ENCODE data around the gene LRRC25. TPM values are rescaled to one million over a fixed set of nuclear protein-coding genes. Genes with fewer than 3 reads are reported as not detected.
A peak's percentile ranks its signal among the peaks of the same experiment; 100 is the strongest.

LRRC25 gene
- total RNA-seq, 1 experiment from 2014 or later: not detected

GRCh38 chr19:18425515-18426415 lies 28.3 kb upstream of the LRRC25 start:
- no peak for DNase-seq (ENCODE audit: low read depth)

- DNase-seq (ENCODE audit: low read depth): no peak
Measured at GRCh38 chr19:18424890-18425514, 27.6 kb upstream of the LRRC25 start.

GRCh38 chr19:18424122-18424889 lies 26.9 kb upstream of the LRRC25 start:
- no peak for DNase-seq (ENCODE audit: low read depth)

- DNase-seq (ENCODE audit: low read depth): no peak
Measured at GRCh38 chr19:18423258-18424020, 26.0 kb upstream of the LRRC25 start.

DNA sequence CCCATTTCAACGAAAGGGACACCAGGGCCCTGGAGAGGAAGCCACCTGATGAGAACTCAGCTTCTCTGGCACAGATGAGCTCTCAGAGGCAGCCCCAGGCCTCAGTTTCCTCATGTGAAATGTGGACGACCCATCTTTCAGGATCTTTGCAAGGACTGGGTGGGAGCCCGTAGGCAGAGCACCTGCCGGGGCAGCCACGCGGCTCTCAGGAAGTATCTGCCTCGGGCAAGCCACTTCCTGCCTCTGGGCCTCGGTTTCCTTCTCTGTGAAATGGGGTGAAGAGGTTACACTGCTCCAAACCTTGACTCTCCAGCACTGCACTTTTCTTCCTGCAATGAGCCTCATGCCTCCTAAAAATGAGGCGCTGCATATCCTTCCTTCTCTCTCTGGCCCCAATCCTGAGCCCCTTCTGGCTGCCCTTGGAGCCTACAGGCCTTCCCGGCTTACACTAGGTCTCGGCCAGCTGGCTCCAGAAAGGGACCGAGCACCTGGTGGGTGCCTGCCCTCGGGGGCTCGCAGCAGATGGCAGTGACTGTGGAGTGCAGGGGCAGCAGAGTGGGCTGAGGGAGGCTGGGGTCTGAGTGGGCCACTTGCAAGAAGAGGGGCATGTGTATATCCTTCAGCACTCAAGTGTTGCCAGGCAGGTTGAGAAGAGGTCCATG lies 25.2 kb upstream of the LRRC25 start:
- no peak for DNase-seq (ENCODE audit: low read depth)

- no peak for DNase-seq (ENCODE audit: low read depth)
Measured at GRCh38 chr19:18421371-18421959, 24.0 kb upstream of the LRRC25 start.

- no peak for DNase-seq (ENCODE audit: low read depth)
Measured at GRCh38 chr19:18420930-18421329, 23.5 kb upstream of the LRRC25 start.

- no peak for DNase-seq (ENCODE audit: low read depth)
Measured at GRCh38 chr19:18419699-18420460, 22.5 kb upstream of the LRRC25 start.

- peak; percentile 70 for DNase-seq (ENCODE audit: low read depth)
Measured at GRCh38 chr19:18419195-18419698, 21.8 kb upstream of the LRRC25 start, which contains the start of gene SSBP4. Gene SSBP4, plus strand, starts transcription at chr19:18419398. Its CDS starts 251 bp downstream, at chr19:18419649.

DNA sequence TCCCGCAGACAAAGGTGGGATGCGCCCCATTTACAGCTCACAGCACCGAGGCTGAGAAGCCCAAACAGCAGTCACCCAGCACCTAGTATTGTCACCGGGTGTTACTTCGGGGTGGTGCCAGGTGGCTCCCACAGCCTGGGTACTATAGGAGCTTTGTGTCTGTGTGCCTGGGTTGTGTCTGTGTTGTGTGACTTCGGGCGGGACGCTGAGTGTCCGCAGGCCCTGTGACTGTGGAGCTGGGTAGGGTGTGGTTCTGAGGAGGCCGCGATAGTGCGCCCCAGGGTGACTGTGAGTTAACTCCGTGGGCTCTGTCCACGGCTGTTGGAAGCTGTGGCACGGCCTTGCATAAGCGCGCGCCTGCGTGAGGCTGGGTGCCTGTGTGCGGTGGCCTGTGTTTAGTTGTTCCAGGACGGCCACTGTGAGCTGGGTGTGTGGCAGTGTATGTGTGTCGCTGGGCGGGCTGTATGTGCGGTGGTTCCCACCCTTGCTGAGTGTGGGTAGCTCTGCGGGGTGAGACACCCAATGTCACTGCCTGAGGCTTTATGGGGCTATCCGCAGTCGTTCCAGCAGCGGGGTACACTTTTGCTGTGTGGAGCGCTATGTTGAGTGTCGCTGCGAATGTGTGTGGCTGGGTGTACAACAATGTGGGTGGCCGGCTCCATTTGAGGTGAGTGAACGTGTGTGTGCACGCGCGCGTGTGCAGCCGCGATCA lies 21.2 kb upstream of the LRRC25 start:
- no peak for DNase-seq (ENCODE audit: low read depth)

DNA sequence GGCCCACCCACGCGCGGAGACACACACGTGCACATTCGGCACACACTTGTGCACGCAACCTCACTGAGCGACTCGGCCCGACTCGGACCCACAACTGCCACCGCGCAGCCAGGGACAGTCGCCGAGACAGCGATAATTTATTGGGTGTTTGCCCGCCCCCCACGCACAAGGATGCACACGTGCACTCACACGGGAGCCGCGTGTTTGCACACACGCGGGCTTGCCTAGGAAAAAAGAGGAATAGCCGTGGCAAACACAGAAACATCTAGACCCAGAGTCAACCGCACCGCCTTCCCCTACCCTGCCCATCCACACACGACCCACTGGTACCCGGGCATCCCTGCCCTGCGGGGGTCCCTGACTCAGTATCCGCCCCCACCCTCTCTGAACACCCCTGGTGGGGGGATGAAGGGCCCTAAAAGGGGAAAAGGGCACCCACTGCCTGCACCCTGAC lies 20.6 kb upstream of the LRRC25 start:
- no peak for DNase-seq (ENCODE audit: low read depth)

- DNase-seq (ENCODE audit: low read depth): peak; percentile 72
Measured at GRCh38 chr19:18417250-18418028, 20.0 kb upstream of the LRRC25 start.

GRCh38 chr19:18416778-18417249 lies 19.4 kb upstream of the LRRC25 start:
- peak; percentile 63 for DNase-seq (ENCODE audit: low read depth)

DNA sequence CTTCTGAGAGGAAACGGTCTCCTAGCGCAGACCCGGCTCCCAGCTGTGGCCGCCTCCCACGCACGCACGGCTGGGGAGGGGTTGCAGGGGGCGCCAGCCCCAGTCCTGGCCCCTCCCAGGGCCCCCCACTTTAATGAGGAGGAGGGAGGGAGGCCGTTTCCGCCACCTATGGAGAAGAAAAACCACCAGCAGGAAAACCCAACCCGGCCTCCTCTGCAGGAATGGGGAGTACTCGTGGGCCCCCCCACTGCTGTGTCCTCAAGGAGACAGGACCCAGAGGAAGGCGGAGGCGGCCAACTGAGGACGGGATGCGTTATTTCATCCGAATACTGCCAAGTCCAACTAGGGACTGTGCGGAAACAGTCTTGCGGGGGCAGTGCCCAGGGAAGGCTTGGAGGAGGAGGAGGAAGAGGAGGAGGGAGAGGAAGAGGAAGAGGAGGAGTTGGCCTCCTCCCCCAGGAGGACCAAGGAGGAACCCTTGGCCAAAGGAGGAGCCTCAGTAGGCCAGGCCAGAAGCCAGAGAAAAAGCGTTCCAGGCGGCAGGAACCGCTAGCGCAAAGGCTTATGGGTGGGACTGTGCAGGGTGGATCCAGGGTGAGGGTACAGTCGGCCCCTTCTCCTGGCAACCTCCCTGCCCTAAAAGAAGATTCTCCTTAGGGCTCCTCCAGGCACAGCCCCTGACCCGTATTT lies 17.9 kb upstream of the LRRC25 start:
- no peak for DNase-seq (ENCODE audit: low read depth)

DNA sequence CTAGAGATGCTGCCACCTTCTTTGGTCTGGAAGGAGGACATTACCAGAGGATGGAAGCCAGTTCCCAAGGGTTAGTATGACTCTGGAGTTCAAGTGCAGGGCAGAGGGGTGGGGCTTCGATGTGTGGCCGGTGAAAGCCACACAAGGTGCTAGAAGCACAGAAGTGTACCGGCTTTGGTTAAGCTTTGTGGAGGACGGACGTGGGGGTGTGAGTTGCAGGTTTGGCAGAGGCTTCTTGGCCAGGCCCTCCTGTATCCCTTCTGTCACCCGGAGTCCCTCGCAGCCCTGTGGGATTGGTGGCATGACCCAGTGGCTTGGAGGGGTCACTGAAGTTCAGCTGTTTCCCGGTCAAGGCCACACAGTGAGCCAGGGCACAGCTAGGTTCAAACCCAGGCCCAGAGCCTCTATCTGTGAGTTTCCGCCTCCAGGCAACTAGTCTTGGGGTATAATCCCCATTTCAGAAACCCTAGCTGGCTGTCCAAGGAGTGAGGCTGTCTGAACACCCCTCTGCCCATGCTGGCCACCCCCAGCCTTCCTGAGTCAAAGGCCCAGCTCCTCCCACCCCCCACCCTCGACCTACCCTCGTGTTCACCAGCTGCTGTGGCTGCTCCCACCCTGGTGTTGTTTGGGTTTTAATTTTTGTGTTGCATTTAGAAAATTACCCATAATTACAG lies 17.2 kb upstream of the LRRC25 start:
- DNase-seq (ENCODE audit: low read depth): no peak

GRCh38 chr19:18412610-18413239 lies 15.3 kb upstream of the LRRC25 start:
- DNase-seq (ENCODE audit: low read depth): no peak

All from HT1080 (cell line).